DMS114 treated with DMSO at 0.1 percent for 48 hours (cell line): Measurements from ENCODE around the gene TEP1.
"Not testable (repeated sequence)": the region's sequence is repeated elsewhere in the genome, so short reads cannot be mapped to it uniquely, and the experiment has no call there.

Experiments used
- DNase-seq: peaks from one replicate; lab custom pipeline; 2025; ENCODE audit not compliant: unreplicated experiment; lab: John Stamatoyannopoulos, UW

The TEP1 gene

DNA sequence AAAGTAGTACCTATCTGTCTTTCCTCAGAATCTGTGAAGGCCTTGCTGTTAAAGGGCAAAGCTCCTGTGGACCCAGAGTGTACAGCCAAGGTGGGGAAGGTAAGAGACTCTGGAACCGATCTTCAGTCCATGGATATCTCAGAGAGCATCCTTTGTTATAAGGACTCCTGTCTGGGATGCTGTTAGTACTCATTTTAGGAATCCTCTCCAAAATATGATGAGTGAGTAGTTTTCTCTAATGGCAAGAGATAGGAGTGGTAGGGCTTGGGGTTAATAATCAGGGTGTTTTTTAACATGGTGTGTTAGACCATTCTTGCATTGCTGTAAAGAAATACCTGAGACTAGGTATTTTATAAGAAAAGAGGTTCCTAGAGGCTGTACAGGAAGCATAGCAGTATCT is 67.9 kb downstream of the TEP1 start:
- no peak for DNase-seq

DNA sequence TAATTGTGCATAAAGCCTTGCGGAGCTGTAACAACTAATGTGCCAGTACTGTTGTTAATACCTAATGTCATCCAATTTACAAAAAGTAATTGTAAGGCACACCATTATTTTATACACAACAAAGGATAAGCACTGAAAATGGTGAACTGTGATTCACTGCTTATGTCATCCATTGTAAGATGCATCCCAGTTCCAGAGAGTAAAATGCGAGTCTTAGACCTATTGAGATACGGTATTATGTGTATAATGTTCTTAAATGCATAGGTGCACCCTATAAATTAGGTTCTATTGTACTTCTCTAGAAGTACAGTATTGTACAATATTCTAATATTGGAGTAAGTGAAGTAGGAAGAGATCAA is 69.5 kb downstream of the TEP1 start:
- DNase-seq, result no peak

DNA sequence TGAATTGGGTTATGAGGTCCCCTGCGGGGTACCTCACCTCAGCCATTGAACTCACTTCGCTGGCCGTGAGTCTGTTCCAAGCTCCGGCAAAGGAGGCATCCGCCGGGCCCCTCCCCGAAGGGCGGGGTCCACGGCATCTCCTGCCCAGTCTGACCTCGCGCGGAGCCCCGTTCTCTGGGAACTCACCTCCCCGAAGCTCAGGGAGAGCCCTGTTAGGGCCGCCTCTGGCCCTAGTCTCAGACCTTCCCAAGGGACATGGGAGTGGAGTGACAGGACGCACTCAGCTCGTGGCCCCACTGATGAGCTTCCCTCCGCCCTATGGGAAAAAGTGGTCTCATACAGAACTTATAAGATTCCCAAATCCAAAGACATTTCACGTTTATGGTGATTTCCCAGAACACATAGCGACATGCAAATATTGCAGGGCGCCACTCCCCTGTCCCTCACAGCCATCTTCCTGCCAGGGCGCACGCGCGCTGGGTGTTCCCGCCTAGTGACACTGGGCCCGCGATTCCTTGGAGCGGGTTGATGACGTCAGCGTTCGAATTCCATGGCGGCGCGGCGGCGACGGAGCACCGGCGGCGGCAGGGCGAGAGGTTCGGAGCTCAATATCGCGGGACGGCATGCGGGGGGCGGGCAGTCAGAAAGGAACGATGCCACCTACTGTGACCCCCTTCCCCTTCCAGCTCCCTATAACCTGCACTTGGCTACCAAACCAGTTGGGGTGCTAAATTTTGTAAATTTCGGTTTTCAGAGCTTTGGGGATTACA is 70.0 kb downstream of the TEP1 start, which contains the start of gene PARP2:
Gene PARP2 (plus strand): TSS at position 544 of the 770 bp plus-strand sequence. CDS start 7 bp downstream, at position 551.
- DNase-seq, result peak; percentile 99

DNA sequence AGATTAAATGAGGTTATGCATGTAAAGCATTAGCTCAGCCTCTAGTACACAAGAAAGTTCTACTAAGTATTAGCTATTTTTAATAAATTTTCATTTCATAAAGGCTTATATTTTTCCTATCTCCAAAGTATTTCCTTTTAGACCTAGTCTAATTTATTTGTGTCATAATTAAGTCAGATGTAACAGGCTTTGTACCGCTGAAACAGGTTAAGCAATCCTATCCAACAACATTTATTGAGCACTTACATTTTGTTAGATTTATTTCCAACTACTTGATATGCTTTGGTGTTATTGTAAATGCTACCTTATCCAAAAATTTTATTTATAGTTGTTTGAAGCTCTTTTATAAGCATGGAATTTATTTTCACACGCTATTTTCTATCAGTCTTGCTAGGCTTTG is 71.7 kb downstream of the TEP1 start:
- no peak for DNase-seq

DNA sequence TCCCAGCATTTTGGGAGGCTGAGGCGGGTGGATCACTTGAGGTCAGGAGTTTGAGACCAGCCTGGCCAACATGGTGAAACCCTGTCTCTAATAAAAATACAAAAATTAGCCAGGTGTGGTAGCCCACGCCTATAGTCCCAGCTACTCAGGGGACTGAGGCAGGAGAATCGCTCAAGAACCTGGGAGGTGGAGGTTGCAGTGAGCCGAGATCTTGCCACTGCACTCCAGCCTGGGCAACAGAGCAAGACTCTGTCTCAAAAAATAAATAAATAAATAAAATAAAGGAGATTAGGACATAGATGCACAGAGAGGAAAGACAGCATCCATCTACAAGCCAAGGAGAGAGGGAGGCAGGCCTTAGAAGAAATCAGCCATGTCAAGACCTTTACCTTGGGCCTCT is 72.3 kb downstream of the TEP1 start:
- not testable (repeated sequence) for DNase-seq

DNA sequence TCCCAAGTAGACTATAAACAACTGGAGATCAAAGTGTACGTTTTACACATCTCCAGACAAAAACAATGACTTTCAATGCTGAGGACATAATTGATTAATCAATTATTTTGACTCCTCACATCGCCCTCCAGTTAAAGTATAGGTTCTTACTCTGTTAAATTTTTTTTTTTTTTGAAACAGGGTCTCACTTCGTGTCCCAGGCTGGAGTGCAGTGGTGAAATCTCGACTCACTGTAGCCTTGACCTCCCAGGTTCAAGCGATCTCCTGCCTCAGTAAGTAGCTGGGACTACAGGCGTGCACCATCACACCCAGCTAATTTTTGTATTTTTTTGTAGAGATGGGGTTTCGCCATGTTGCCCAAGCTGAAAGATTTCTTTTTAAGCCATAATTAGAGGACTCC is 79.3 kb downstream of the TEP1 start:
- no peak for DNase-seq

DNA sequence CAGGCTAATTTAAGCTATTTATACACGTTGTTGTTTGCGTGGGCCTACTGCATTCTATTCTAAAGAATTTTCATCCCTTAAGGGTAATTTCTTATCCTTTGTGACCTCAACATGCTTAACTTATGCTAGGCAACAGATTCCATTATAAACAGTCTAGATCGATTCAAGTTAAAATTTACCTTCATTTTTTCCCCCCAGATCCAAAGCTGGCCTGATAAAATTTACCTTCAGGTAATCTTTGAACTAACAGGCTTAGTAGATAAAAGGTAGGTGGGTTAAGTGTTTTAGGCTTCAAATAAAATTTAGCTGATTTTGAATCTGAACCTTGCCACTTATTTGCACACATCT is 79.8 kb downstream of the TEP1 start:
- no peak for DNase-seq

DNA sequence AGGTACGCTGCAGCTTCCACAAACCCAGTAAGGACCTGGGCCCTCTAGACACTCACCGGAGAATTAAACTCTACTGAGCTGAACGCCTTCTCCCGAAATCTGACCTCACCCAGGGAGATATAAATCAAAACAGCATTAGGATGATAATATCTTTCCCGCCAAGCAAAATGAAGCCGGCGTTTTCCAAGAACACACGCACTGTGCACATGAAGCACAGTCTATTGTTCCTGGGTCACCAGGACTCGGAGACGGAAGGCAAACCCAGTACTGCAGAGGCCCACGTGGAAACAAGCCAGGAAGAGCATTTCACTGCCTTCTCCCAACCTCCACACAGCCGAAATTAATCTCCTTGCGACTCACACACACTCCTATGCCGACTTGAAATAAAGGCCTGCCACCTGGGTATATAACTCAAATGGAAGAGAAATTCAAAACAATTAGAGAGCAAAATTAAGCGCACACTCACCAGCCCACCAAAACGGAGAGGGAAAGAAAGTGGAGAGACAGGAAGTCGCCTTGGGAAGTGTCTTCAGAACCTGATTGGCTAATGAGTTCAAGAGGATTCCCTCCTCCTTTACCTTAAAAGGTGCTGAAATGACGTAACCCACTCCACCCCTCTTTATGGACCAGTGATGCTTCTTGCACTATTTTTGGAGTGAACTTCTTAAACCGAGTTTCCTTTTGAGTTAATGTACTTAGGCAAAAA is 80.4 kb downstream of the TEP1 start, which contains the start of gene CCNB1IP1:
Gene CCNB1IP1 (minus strand): TSS at position 492 of the 706 bp plus-strand sequence. CDS start 16,756 bp downstream, outside the sequence.
- DNase-seq, result peak; percentile 87

DNA sequence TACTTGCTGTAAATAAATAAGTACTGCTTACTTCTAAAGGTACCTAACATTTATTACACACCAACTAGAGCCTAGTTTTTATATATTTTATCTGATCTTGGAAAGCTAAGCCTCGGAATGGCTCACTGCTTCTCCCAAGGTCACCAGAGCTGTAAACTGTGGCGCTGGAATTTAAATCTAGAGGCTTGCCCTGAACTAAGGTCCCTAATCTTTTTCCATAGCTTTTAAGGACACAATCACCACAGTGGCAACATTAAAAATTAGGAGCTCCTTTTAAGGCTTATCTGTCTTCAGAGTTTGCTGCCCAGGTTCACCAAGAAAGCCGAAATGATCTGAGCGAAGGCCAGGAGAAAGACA is 80.9 kb downstream of the TEP1 start:
- peak; percentile 38 for DNase-seq

DNA sequence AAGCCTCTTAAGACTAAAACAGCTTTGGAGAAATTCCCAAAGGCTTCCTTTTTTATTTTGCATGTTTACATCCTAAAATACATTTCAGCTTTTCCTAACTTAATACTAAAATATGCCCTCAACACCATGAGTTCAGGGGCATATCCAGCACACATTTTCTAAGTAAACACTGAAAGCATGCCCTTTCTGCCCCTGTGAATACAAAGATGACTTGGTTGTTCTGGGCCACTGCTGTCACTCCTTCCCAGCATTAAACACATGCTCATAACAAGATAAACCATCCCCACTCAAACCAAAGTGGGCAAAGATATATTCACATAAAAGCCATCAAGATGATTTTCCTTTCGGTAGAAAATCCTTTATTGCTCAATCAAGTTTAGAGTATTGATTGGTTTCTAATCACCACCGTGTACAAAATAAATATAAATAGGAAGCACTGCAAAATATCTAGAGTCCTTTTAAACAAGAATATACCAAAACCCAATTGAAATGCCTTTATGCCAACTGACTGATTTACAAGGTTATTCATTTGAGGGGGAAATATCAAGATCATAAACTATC is 82.2 kb downstream of the TEP1 start:
- DNase-seq, result no peak

DNA sequence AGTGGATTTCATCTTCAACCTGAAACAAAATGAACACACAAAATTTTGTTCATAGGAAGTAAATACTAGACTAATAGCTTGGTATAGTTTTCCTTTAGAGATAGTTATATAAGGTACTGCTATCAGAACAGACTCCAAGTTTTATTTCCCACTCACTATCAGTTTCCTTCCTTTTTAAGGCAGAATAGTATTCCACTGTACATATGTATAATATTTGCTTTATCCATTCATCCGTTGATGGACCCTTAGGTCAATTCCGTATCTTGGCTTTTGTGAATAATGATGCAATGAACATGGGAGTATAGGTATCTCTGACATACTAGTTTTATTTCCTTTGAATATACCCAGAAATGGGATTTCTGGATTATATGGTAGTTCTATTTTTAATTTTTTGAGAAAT is 83.9 kb downstream of the TEP1 start:
- no peak for DNase-seq

DNA sequence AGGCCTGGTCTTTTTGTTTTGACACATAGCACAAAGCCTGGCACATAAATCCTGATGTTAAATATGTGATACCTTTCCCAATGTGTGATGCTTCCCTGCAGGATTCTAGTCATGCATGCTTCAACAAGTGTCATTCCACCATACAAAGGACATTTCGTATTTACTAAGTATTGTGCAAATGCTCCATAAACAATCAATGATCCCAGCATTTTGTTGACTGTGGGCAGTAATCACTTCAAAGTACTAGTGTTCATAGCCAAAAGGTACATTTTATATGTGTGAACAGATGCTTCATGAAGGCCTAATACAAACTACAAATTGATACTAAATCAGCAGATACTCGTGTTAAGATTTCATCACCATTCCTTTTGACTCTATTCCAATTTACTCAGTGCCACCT is 84.6 kb downstream of the TEP1 start:
- no peak for DNase-seq

DNA sequence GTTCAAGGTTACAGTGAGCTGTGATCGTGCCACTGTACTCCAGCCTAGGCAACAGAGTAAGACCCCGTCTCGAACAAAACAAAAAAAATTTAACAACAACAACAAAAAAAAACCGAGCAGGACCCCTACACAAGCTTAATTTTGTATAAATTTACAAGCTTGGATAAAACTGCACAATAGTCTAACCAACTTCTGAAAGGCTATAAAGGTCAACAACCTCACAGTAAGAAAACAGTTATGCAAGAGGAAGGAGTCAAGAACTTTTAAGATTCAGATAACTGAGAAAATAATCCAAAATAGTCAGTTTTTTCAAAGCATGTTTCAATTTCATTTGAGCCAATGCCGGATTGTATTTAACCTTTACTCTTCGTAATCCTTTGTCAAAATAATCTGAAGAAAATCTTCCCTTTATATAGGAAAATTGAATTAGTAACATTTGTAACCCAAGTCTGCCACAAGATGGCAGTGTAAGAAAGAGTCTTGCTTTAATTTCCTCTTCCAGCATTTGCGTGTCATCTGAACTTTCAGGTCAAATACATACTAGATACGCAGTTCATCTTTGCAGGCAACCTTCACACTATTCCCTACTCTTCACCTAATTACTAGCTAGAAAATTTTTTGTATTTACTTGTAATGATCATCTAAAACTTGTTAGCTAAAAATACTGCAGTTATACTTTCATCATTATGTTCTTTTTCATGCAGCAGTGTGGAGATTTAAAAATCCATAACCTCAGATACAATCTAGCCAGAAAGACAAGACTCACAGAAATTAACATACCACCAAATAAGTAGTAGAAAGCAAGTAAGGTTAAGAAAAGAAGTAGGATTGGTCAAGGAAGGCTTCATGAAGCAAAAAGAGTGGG is 86.1 kb downstream of the TEP1 start:
- DNase-seq, result peak; percentile 70

DNA sequence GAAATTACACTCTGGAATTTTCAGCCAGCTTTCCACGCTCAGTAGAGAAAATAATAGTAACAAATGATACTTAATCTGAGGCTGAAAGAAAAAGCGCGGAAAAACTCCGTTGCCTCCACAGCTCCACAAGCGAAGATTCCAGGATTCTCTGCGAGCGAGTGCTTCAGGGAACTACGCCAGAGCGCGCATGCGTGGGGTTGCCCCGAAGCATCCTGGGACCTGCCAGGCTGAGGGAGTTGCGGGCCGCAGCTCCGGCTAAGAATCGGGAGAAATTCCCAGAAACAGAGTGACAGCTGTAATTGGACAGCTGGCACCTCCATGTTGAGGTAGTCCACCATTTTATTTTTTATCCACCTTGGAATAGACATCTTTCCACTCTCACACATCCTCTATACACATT is 95.6 kb downstream of the TEP1 start:
- DNase-seq, result no peak
